T-helper 2 cell treated with Interferon-gamma antibody and Interleukin-4, amounts not matched to agents 5 μg/mL and 100 μg/mL, for 36 hours (primary cell): ENCODE data around the gene PDK3.

Experiments
- DNase-seq: peaks from one replicate; pipeline ENCODE4 v3.0.0; 2021; ENCODE audit warnings: low spot score
- H3K27ac Mint-ChIP-seq: one replicate; pipeline ENCODE4 v1.8.0; 2021; ENCODE audit warnings: mild to moderate bottlenecking, mixed read lengths
- H3K27me3 Mint-ChIP-seq: one replicate; pipeline ENCODE4 v1.8.0; 2021; ENCODE audit warnings: low read depth, mixed read lengths
- H3K36me3 Mint-ChIP-seq: one replicate; pipeline ENCODE4 v1.8.0; 2021; ENCODE audit warnings: low read depth, mixed read lengths
- H3K4me1 Mint-ChIP-seq: one replicate; pipeline ENCODE4 v1.8.0; 2021; ENCODE audit warnings: low read depth, mixed read lengths
- H3K4me3 Mint-ChIP-seq: one replicate; pipeline ENCODE4 v1.8.0; 2022; ENCODE audit warnings: mild to moderate bottlenecking, moderate library complexity, mixed read lengths
- H3K9me3 Mint-ChIP-seq: one replicate; pipeline ENCODE4 v1.8.0; 2021; ENCODE audit warnings: mixed read lengths

The PDK3 gene

DNA sequence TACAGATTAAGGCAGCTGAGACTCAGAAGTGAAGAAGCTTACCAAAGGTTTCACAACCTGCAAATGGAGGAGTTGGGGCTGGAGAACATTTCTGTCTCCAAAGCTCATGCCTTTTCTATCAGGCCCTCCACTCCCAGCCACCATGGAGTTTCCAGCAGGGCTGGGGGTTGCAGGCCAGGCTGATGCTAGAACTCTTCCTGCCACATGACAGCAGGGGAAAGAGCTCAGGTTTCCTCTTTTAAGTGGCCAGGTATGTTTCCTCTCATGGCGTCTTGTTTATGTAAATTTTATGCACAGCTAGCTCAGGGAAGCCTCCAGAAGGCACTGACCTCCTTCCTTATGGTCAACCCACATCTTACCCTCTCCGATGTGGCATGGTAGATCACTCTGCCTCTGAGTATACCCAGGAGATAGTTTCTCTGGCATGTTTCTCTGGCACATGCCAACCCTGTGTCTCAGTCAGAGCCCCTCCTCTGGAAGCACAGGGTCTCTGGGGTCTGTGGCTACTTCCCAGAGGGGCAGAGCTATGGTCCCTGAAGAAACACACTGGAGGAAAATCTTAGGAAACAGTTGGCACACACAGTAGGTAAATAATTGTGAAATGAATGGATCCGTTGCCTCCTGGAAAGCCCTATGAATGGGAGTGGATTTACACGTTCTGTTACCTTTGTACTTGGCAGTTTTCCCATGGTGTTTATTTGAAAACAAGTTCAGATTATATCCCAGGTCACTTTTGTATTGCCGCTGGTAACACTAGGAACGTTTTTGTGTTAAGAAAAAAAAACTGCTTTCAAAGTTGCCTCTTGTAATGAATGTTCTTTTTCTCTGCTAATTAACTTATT lies 28.9 kb downstream of the PDK3 start:
- Mint-ChIP-seq H3K4me3 (peak overlapping the region; percentile 26), H3K27ac (peak overlapping the region; percentile 63), H3K4me1 (peaks cover 30% of the 10 kb centered on the region), H3K27me3 (no peaks in the 10 kb centered on the region), H3K36me3 (peaks cover 4% of the 10 kb centered on the region), H3K9me3 (no peaks in the 10 kb centered on the region)
- no peak for DNase-seq

GRCh38 chrX:24494647-24495075 lies 29.6 kb downstream of the PDK3 start:
- Mint-ChIP-seq H3K27ac (peak overlapping the region; percentile 26), H3K4me3 (no peak overlapping the region), H3K4me1 (peaks cover 30% of the 10 kb centered on the region), H3K27me3 (no peaks in the 10 kb centered on the region), H3K9me3 (no peaks in the 10 kb centered on the region), H3K36me3 (peaks cover 4% of the 10 kb centered on the region)
- DNase-seq, result no peak

GRCh38 chrX:24495700-24496099 lies 30.6 kb downstream of the PDK3 start:
- H3K27me3 Mint-ChIP-seq, result no peaks in the 10 kb centered on the region
- H3K9me3 Mint-ChIP-seq, result no peaks in the 10 kb centered on the region

DNA sequence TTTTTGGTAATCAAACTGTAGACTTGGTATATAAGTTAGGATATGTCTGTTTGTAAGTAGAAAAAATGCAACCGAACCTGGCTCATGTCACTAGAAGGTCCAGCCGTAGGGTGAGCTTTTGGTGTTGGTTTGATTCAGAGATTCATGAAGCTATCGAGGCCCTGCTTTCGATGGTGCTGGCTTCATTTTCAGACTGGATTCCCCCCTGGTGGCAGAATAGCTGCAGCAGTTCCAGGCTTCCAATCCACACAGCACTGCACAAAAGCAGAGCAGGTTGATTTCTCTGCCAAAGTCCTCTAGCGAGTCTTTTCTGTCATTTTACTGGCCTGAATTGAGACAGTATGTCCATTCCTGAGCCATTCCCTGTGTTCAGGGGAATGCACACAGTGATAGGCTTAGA lies 33.1 kb downstream of the PDK3 start:
- Mint-ChIP-seq H3K27ac (peak overlapping the region; percentile 76), H3K4me3 (peak overlapping the region; percentile 36), H3K9me3 (no peaks in the 10 kb centered on the region), H3K4me1 (peaks cover 28% of the 10 kb centered on the region), H3K27me3 (no peaks in the 10 kb centered on the region), H3K36me3 (peaks cover 13% of the 10 kb centered on the region)
- DNase-seq, result no peak

More at GRCh38 chrX:24495700-24496099, 30.6 kb downstream of the PDK3 start:
- Mint-ChIP-seq H3K36me3 (peaks cover 4% of the 10 kb centered on the region), H3K4me3 (no peak overlapping the region), H3K27ac (no peak overlapping the region), H3K4me1 (peaks cover 30% of the 10 kb centered on the region)
- no peak for DNase-seq

DNA sequence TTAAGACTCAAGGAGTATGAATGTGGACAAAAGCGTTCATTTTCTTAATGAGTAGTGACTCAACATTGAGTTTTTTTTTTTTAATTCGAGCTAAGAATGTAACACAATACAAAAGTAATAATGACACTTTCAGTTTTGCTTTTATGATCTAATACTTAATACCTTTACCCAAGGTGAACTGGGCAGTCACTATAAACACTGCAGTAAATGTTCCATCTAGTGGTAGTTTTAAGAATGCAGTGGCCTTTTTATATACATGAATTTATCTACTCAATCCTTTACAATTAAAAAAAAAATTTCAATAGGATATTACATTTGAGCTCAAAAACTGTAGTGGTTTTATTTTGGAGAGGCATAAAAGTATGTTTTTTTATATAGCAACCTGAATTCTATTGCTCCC lies 33.9 kb downstream of the PDK3 start:
- Mint-ChIP-seq H3K4me1 (peaks cover 21% of the 10 kb centered on the region), H3K4me3 (peak overlapping the region; percentile 36), H3K9me3 (no peaks in the 10 kb centered on the region), H3K36me3 (peaks cover 13% of the 10 kb centered on the region), H3K27ac (peak overlapping the region; percentile 76), H3K27me3 (no peaks in the 10 kb centered on the region)
- no peak for DNase-seq

GRCh38 chrX:24506082-24506481 lies 41.0 kb downstream of the PDK3 start:
- H3K27ac Mint-ChIP-seq, result peak overlapping the region; percentile 65
- H3K27me3 Mint-ChIP-seq, result no peaks in the 10 kb centered on the region
- no peaks in the 10 kb centered on the region for H3K9me3 Mint-ChIP-seq
- DNase-seq, result peak; percentile 43
- H3K4me3 Mint-ChIP-seq, result peak overlapping the region; percentile 38
- peaks cover 20% of the 10 kb centered on the region for H3K4me1 Mint-ChIP-seq
- H3K36me3 Mint-ChIP-seq, result peaks cover 40% of the 10 kb centered on the region

DNA sequence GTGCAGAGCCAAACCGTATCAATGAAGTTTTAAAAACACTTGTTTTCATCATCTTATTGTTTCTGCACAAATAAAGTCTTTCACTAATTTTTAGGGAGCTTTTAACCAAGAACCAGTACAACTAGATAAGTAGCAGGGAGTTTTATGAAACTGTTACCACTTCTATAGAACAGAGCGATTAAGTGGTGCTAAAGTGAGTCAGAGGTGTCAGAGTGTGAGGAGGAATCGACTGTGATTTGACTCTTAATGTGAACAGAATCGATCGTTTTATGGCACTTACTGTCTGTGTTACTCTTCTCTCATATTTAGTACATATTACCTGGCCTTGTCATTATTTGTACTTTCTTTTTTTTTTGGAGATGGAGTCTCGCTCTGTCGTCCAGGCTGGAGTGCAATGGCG lies 43.3 kb downstream of the PDK3 start:
- Mint-ChIP-seq H3K27ac (no peak overlapping the region), H3K27me3 (no peaks in the 10 kb centered on the region), H3K4me1 (peaks cover 27% of the 10 kb centered on the region), H3K36me3 (peaks cover 40% of the 10 kb centered on the region), H3K4me3 (no peak overlapping the region), H3K9me3 (no peaks in the 10 kb centered on the region)
- no peak for DNase-seq

DNA sequence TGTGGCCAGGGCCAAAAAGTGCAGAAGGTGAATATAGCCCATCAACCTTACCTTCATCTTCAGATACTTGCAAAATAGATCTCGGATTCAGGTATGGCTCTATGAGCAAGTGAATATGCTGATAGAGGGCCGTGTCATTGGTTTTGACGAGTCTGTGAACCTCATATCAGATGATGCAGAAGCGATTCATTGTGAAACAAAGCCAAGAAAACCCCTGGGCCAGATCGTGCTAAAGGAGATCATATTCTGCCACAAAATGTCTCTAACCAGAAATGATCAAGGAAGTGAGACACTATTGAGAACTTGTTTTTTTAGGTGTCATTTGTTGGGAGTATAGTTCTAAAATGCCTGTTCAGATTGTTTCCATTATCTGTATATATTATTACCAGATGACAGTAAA lies 48.3 kb downstream of the PDK3 start:
- Mint-ChIP-seq H3K9me3 (no peaks in the 10 kb centered on the region), H3K4me3 (peak overlapping the region; percentile 22), H3K27ac (peak overlapping the region; percentile 58), H3K27me3 (no peaks in the 10 kb centered on the region), H3K4me1 (peaks cover 14% of the 10 kb centered on the region), H3K36me3 (peaks cover 26% of the 10 kb centered on the region)
- DNase-seq, result peak; percentile 59

DNA sequence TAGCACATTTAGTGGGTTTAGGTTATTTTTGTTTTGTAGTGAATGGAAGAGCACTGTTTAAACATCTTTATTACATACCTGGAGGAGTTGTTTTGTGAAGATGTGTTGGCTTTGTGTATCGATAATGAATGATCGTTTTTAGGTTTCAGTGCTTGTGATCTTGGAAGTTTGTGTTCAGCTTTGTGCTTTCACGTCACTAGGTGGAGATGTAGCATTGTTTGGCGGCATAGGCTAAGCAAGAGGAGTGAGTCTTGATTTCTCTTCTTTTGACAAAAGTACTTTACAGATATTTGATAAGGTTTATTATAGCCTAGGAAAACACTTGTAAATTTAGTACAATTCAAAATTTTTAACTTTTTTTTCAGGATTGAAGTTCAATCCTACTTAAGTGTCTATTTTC lies 50.4 kb downstream of the PDK3 start:
- Mint-ChIP-seq H3K36me3 (peaks cover 19% of the 10 kb centered on the region), H3K27me3 (no peaks in the 10 kb centered on the region), H3K27ac (peak overlapping the region; percentile 36), H3K4me1 (peaks cover 14% of the 10 kb centered on the region), H3K9me3 (no peaks in the 10 kb centered on the region), H3K4me3 (no peak overlapping the region)
- DNase-seq, result no peak

DNA sequence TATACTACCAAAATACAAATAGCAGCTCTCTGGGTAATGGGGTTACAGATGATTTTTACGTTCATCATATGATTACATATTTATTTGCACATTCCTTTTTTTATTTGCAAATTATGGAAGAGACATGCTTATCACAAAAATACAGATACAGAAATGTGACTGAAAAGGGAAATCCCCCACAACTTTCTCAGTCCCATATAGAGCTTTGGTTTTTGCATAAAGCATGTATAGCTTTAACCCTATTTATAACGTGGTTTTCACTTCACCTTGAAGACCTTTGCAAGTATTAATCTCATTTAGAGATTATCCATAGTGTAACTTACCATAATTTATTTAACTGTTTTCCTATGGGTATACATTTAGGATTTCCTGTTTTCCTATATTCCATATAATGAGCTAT lies 55.4 kb downstream of the PDK3 start:
- H3K4me1 Mint-ChIP-seq, result no peaks in the 10 kb centered on the region
- no peak for DNase-seq
- no peaks in the 10 kb centered on the region for H3K9me3 Mint-ChIP-seq
- no peaks in the 10 kb centered on the region for H3K27me3 Mint-ChIP-seq
- peaks cover 9% of the 10 kb centered on the region for H3K36me3 Mint-ChIP-seq
- no peak overlapping the region for H3K4me3 Mint-ChIP-seq
- no peak overlapping the region for H3K27ac Mint-ChIP-seq

- H3K36me3 Mint-ChIP-seq, result peaks cover 16% of the 10 kb centered on the region
These were observed 60.4 kb downstream of the PDK3 start for GRCh38 chrX:24525455-24525854.

GRCh38 chrX:24526616-24527015 lies 61.5 kb downstream of the PDK3 start:
- no peaks in the 10 kb centered on the region for H3K4me1 Mint-ChIP-seq
- H3K9me3 Mint-ChIP-seq, result no peaks in the 10 kb centered on the region
- peaks cover 20% of the 10 kb centered on the region for H3K36me3 Mint-ChIP-seq
- no peak for DNase-seq
- H3K27me3 Mint-ChIP-seq, result no peaks in the 10 kb centered on the region
- no peak overlapping the region for H3K27ac Mint-ChIP-seq
- H3K4me3 Mint-ChIP-seq, result no peak overlapping the region

More at GRCh38 chrX:24525455-24525854, 60.4 kb downstream of the PDK3 start:
- Mint-ChIP-seq H3K4me3 (no peak overlapping the region), H3K27me3 (no peaks in the 10 kb centered on the region), H3K27ac (no peak overlapping the region), H3K9me3 (no peaks in the 10 kb centered on the region), H3K4me1 (no peaks in the 10 kb centered on the region)
- no peak for DNase-seq

DNA sequence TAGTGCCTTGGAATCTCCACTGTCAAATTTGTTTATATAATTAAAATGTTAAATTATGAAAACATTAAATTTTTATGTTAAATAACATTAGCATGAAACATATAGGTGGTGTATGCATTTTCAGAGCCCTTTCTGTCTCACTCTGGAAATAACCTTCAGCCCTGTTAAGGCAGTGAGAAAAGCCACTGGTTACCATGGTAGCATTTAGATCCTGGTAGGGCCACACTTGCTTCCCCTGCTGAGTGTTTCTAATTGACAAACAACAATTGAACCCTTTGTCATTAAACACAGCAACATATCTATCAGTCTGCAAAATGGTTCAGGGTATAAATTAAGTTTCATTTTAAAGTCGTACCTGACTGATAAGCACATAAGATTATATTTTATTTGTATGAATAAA lies 63.5 kb downstream of the PDK3 start:
- H3K4me1 Mint-ChIP-seq, result no peaks in the 10 kb centered on the region
- no peaks in the 10 kb centered on the region for H3K9me3 Mint-ChIP-seq
- H3K27ac Mint-ChIP-seq, result no peak overlapping the region
- no peaks in the 10 kb centered on the region for H3K27me3 Mint-ChIP-seq
- no peak for DNase-seq
- no peak overlapping the region for H3K4me3 Mint-ChIP-seq
- H3K36me3 Mint-ChIP-seq, result peaks cover 19% of the 10 kb centered on the region

DNA sequence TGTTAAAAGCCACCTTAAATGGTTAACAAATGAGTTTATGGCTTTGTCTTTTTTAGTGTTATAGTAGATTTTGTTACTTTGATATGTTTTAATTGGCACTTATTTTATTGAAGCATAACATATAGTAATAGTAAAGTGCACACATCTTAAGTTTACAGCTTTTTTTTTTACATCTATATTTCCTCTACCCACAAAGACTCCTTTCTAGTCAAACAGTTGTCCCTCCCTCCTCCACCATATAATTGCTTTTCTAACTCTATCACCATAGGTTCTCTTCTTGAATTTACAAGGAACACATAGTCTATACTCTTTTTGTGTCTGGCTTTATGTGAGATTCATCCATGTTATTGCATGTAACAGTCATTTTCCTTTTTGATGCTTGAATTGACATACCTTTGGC lies 71.5 kb downstream of the PDK3 start:
- H3K36me3 Mint-ChIP-seq, result peaks cover 17% of the 10 kb centered on the region
- no peak overlapping the region for H3K4me3 Mint-ChIP-seq
- no peaks in the 10 kb centered on the region for H3K9me3 Mint-ChIP-seq
- no peaks in the 10 kb centered on the region for H3K4me1 Mint-ChIP-seq
- no peak for DNase-seq
- no peaks in the 10 kb centered on the region for H3K27me3 Mint-ChIP-seq
- no peak overlapping the region for H3K27ac Mint-ChIP-seq

GRCh38 chrX:24542756-24543155 lies 77.7 kb downstream of the PDK3 start:
- H3K4me1 Mint-ChIP-seq, result no peaks in the 10 kb centered on the region
- no peak overlapping the region for H3K27ac Mint-ChIP-seq
- H3K4me3 Mint-ChIP-seq, result no peak overlapping the region
- peaks cover 4% of the 10 kb centered on the region for H3K36me3 Mint-ChIP-seq
- no peaks in the 10 kb centered on the region for H3K9me3 Mint-ChIP-seq
- DNase-seq, result no peak
- no peaks in the 10 kb centered on the region for H3K27me3 Mint-ChIP-seq
